HepG2 (cell line): ENCODE data around the gene TASOR2. TPM values are rescaled to one million over a fixed set of nuclear protein-coding genes. Genes with fewer than 3 reads are reported as not detected.

Source experiments
- CSRNP2 ChIP-seq: sonication (generic); formaldehyde crosslinking; conservative IDR thresholded peaks from 2 replicates; pipeline ENCODE4 v1.8.0; 2022; ENCODE audit warnings: low read depth, missing genetic modification reagents
- FOSL1 ChIP-seq: sonication (generic); formaldehyde crosslinking; IDR thresholded peaks from 2 replicates; pipeline ENCODE4 v1.9.0; 2021; ENCODE audit warnings: missing genetic modification reagents, borderline replicate concordance
- HDAC2 ChIP-seq: sonication (generic); formaldehyde crosslinking; IDR thresholded peaks from 2 replicates; pipeline ENCODE4 v1.4.0; 2020; ENCODE audit warnings: missing genetic modification reagents
- HHEX ChIP-seq: IDR thresholded peaks from 2 replicates; pipeline ENCODE4 v1.6.1; 2016; ENCODE audit warnings: control low read depth
- HMG20B ChIP-seq: conservative IDR thresholded peaks from 2 replicates; pipeline ENCODE4 v1.6.1; 2016; ENCODE audit warnings: missing genetic modification reagents, missing compliant biosample characterization
- JARID2 ChIP-seq: sonication (generic); formaldehyde crosslinking; IDR thresholded peaks from 2 replicates; pipeline ENCODE4 v1.8.1; 2023; ENCODE audit warnings: missing genetic modification reagents, inconsistent platforms; ENCODE audit not compliant: insufficient replicate concordance
- KDM3A ChIP-seq: IDR thresholded peaks from 2 replicates; pipeline ENCODE4 v1.6.1; 2018; ENCODE audit warnings: low read depth, missing compliant biosample characterization
- RBFOX2 ChIP-seq: fragments of 200-400 bp; formaldehyde crosslinking; IDR thresholded peaks from 2 replicates; pipeline ENCODE4 v1.6.1; 2017; ENCODE audit warnings: low read depth, mild to moderate bottlenecking, low read length
- ZFX ChIP-seq: sonication (generic); formaldehyde crosslinking; IDR thresholded peaks from 2 replicates; pipeline ENCODE4 v1.4.0; 2020; ENCODE audit warnings: mild to moderate bottlenecking, low read depth, missing genetic modification reagents, moderate library complexity
- ZNF460 ChIP-seq: sonication (generic); formaldehyde crosslinking; IDR thresholded peaks from 2 replicates; pipeline ENCODE4 v1.5.1; 2020; ENCODE audit warnings: missing genetic modification reagents, mild to moderate bottlenecking, borderline replicate concordance
- ZNF781 ChIP-seq: sonication (generic); formaldehyde crosslinking; IDR thresholded peaks from 2 replicates; pipeline ENCODE4 v1.5.1; 2020; ENCODE audit warnings: borderline replicate concordance, mild to moderate bottlenecking, missing genetic modification reagents; ENCODE audit errors: not compliant biosample characterization
- ZNF878 ChIP-seq: sonication (generic); formaldehyde crosslinking; IDR thresholded peaks from 2 replicates; pipeline ENCODE4 v1.8.1; 2023; ENCODE audit warnings: mild to moderate bottlenecking, missing genetic modification reagents, moderate library complexity
- polyA plus RNA-seq, 8 experiments: library from polyadenylated mRNA; depleted of rRNA in 3 of 8; stranded (reverse) in 7 of 8; unstranded in 1 of 8; fragments of >200 nt; fragmentation: Illumina TruSeq in 4 of 8; extraction: Trizol in 4 of 8; gene quantifications; 2 replicates each; pipeline versions ENCODE4 v1.2.1 to v1.2.3, GENCODE V29; 2011 to 2016; ENCODE audit warnings: low read depth in 4 of 8, missing spikeins in 1 of 8, mixed read lengths in 1 of 8; ENCODE audit not compliant: insufficient read depth in 1 of 8
- total RNA-seq, 5 experiments: library from RNA; depleted of rRNA; stranded (reverse); fragments of >200 nt; fragmentation: Illumina TruSeq; extraction: Trizol; gene quantifications; 2 replicates each; pipeline ENCODE4 v1.2.3, GENCODE V29; 2016; ENCODE audit warnings: low read depth in 1 of 5
- TF ChIP-seq, protein P1 (sequence below): sonication (generic); formaldehyde crosslinking; IDR thresholded peaks from 2 replicates; pipeline ENCODE4 v1.4.0; 2020; ENCODE audit warnings: mild to moderate bottlenecking, missing genetic modification reagents
- TF ChIP-seq, protein P2 (sequence below): IDR thresholded peaks from 2 replicates; pipeline ENCODE4 v1.6.1; 2016; ENCODE audit warnings: control low read depth
- TF ChIP-seq, protein P3 (sequence below): IDR thresholded peaks from 2 replicates; pipeline ENCODE4 v1.6.1; 2016; ENCODE audit warnings: missing biosample characterization, missing genetic modification reagents, low read depth

The TASOR2 gene
- total and polyA plus RNA-seq, 2 of the 13 experiments (the other 11 are each of a cell fraction or from before 2014, with no cell fraction given): 24.2 to 55.3 TPM

DNA sequence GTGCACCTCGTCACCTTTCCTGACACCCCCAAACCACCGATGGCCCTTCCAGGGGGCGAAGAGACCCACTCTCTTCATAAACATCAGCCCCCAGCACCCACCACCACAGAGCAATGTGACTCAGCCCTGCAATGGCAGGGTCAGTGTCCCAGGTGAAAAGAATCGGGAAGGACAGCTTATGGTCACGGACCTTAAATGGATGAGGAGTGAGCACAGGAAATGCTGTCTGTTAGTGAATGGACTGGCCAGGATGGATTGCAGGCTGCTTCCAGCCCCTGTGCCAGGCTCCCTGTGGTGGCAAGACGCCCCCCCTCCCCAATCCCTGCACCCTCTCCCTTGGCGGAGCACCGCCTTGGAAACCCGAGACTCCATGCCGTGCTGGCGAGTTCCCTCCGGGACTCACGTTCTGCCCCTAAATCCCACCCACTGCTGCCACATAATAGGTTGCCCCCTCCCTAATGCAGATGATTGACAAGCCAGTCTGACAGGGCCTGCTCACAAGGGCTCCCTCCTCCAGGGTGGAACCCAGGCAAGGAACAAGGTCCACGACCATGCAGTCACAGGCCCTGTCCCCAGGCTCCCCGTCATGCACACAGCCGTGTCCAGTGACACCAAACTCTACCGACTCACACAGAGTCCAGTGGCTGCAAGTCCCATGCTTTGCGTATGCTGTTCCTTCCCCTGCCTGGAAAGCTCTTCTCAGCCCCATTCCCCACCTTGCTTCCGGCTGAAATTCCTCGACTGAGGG is 25.6 kb upstream of the TASOR2 start (continued):
- TF ChIP-seq CSRNP2 (CRISPR knock-in tag) (no peak), KDM3A (0 out of 2 replicates have a peak, but pooled peaks have one; percentile 16), RBFOX2 (0 out of 2 replicates have a peak, but pooled peaks have one; percentile 33), HHEX (no peak), ZFX (CRISPR knock-in tag) (peak; percentile 64), ZNF460 (no peak), ZNF781 (CRISPR knock-in tag) (no peak), ZNF878 (CRISPR knock-in tag) (0 out of 2 replicates have a peak, but pooled peaks have one; percentile 40), HDAC2 (peak; percentile 66; the same call in 1 of the 2 replicates), HMG20B (no peak), JARID2 (no peak), FOSL1 (no peak)
- TF ChIP-seq, protein P1, sequence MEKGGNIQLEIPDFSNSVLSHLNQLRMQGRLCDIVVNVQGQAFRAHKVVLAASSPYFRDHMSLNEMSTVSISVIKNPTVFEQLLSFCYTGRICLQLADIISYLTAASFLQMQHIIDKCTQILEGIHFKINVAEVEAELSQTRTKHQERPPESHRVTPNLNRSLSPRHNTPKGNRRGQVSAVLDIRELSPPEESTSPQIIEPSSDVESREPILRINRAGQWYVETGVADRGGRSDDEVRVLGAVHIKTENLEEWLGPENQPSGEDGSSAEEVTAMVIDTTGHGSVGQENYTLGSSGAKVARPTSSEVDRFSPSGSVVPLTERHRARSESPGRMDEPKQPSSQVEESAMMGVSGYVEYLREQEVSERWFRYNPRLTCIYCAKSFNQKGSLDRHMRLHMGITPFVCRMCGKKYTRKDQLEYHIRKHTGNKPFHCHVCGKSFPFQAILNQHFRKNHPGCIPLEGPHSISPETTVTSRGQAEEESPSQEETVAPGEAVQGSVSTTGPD: no peak
- TF ChIP-seq, protein P2, sequence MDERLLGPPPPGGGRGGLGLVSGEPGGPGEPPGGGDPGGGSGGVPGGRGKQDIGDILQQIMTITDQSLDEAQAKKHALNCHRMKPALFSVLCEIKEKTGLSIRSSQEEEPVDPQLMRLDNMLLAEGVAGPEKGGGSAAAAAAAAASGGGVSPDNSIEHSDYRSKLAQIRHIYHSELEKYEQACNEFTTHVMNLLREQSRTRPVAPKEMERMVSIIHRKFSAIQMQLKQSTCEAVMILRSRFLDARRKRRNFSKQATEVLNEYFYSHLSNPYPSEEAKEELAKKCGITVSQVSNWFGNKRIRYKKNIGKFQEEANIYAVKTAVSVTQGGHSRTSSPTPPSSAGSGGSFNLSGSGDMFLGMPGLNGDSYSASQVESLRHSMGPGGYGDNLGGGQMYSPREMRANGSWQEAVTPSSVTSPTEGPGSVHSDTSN (CRISPR knock-in tag): peak; percentile 95
- TF ChIP-seq, protein P3, sequence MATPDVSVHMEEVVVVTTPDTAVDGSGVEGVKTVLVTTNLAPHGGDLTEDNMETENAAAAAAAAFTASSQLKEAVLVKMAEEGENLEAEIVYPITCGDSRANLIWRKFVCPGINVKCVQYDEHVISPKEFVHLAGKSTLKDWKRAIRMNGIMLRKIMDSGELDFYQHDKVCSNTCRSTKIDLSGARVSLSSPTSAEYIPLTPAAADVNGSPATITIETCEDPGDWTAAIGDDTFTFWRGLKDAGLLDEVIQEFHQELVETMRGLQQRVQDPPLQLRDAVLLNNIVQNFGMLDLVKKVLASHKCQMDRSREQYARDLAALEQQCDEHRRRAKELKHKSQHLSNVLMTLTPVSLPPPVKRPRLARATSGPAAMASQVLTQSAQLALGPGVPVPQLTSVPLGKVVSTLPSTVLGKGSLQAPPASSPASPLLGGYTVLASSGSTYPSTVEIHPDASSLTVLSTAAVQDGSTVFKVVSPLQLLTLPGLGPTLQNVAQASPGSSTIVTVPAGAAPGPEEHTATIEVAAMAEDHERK: no peak
